GM12873 (cell line): ENCODE results near the gene SRPRB.

Experiments used
- CTCF ChIP-seq: IDR thresholded peaks from 2 replicates; pipeline ENCODE4 v1.5.1; 2012; ENCODE audit warnings: low read depth, mild to moderate bottlenecking, moderate library complexity, low read length, control low read depth; ENCODE audit not compliant: insufficient read depth; ENCODE audit errors: missing control alignments

SRPRB gene

GRCh38 chr3:133851931-133852330 is 46.3 kb downstream of the SRPRB start:
- TF ChIP-seq CTCF = no peak

GRCh38 chr3:133853063-133853924 is 47.7 kb downstream of the SRPRB start:
- no peak for TF ChIP-seq CTCF

GRCh38 chr3:133853925-133854227 is 48.3 kb downstream of the SRPRB start:
- TF ChIP-seq CTCF = no peak

GRCh38 chr3:133854264-133855001 is 48.8 kb downstream of the SRPRB start:
- TF ChIP-seq CTCF = no peak

GRCh38 chr3:133855002-133855370 is 49.4 kb downstream of the SRPRB start:
- no peak for TF ChIP-seq CTCF

- TF ChIP-seq CTCF = no peak
Measured at GRCh38 chr3:133855772-133856171, 50.2 kb downstream of the SRPRB start.

- TF ChIP-seq CTCF = no peak
Measured at GRCh38 chr3:133856316-133856715, 50.7 kb downstream of the SRPRB start.
